DMS114 treated with DMSO at 0.1 percent for 48 hours (cell line): Measurements from ENCODE around the gene CDKAL1.
"Not testable (repeated sequence)": the region's sequence is repeated elsewhere in the genome, so short reads cannot be mapped to it uniquely, and the experiment has no call there.

Source experiments
- DNase-seq: peaks from one replicate; lab custom pipeline; 2025; ENCODE audit not compliant: unreplicated experiment; lab: John Stamatoyannopoulos, UW

The CDKAL1 gene

GRCh38 chr6:21222656-21223055, 688.4 kb downstream of the CDKAL1 start:
- DNase-seq = no peak

GRCh38 chr6:21225912-21226311, 691.7 kb downstream of the CDKAL1 start:
- no peak for DNase-seq

- DNase-seq = no peak
Measured at GRCh38 chr6:21227486-21227885, 693.2 kb downstream of the CDKAL1 start.

DNA sequence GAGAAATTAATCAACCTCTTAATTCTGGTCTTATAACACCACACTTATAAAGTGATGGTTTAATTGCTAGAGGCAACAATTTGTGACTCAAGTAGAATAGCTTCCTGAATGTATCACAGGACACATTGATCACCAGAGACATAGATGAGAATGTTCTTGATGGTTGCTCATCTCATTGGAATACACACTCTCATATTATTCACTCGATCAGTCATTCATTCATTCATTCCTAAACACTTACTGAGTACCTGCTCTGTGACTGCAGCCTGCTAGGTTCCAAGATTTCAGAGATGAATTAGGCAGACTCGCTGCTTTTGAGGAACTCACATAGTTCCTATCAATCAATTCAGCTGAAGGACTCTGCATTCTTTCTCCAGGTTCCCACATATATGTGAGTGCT, 694.2 kb downstream of the CDKAL1 start:
- DNase-seq = no peak

GRCh38 chr6:21228876-21229460, 694.7 kb downstream of the CDKAL1 start:
- no peak for DNase-seq

DNA sequence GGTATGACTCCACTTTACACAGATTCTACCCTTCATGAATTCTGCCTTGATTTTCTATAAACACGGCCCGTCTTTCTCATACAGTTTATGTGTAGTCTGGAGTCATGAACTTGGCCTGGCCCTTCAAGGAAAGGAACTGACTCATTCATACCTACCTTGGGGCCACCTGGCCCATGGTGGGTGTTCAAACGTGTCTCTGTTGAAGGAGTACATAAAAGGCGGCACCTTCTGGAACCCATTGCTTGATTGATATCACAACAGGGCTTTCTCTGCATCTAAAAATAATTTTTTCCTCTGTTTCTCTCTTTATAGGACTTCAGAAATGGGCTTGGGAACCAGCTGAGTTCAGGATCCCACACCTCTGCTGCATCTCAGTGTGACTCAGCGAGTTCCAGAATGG, 696.3 kb downstream of the CDKAL1 start:
- DNase-seq = no peak

- no peak for DNase-seq
Measured at GRCh38 chr6:21235162-21235561, 700.9 kb downstream of the CDKAL1 start.

GRCh38 chr6:21238208-21238607, 704.0 kb downstream of the CDKAL1 start:
- no peak for DNase-seq

DNA sequence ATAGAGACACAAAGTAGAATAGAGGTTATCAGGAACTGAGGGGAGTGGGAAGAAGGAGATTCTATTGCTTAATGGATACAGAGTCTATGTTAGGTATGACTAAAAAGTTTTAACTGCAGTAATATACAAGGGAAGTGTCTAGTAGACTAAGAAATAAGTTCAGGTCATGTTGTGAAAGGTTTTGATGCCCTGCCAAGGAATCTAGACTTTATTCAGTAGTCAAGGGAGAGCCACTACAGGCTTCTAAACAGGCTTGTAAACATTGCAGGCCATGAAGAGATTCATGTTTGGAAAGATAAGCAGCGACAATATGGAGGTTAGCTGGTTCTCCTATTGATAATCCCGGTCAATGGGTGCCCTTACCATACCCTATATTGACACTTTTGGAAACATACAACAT, 706.5 kb downstream of the CDKAL1 start:
- no peak for DNase-seq

DNA sequence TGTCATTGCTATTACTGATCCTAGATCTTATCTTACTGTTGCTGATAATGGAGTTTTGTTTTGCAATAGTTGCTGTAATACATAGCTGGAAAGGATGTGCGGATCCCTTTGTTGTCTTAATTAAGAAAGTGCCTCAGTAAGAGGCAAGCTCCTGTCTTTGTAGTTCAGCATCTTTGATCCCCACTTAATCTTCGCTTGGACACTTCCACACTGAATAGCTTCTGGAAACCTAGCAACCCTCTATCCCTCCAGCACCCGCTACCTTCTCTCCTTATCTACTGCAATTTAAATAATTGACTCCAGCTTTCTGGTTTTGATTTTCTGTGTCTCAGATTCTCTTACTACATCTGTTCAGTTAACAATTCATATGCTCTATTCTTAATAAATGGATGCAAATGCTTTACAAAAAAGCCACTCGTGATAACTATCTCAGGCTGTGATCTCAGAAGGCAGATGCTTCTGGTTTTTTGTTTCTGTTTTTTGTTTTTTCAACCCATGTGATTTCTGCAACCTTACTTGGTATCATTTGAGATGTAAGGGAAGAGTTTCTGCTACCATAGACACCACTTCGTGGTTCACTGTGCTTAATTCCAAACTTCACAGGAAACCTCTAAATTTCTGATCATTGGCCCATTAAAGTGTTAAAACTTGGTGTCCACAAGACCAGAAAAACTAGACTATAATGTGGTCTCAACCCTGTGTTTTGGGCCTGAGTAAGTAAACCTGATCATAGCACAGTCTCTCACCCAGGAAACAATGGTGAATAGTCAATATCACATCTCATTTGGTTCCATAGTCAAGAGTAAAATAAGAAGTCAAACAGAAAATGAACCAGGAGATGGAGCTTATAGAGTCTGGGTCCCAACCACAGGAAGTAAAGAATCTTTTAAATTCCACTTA, 707.2 kb downstream of the CDKAL1 start:
- DNase-seq = no peak

DNA sequence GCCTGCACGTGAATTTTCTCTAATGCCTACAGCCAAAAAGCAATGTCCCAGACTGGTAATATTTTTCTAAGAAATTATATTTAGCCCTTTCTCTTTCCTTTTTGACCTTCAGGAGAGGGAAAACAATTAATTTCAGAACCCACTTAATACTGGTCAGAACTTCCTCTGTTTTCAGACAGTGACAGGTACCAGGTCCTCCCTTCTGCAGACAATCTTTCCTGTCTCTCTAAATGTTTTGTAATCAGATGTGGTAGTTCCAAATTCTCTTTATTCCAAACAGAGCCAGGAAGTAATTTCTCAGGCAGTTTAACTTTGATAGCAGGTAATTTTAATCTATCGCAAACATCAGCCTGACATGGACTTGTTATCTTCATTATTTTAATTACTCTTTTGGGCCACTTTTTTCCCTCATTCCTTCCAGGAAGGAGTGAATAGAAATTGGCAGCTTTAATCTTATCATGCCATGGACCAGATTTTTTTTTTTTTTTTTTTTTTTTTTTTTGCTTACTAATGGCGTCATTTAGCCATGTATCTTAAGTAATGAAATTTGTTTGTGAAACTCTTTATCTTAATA, 710.7 kb downstream of the CDKAL1 start:
- DNase-seq = no peak

DNA sequence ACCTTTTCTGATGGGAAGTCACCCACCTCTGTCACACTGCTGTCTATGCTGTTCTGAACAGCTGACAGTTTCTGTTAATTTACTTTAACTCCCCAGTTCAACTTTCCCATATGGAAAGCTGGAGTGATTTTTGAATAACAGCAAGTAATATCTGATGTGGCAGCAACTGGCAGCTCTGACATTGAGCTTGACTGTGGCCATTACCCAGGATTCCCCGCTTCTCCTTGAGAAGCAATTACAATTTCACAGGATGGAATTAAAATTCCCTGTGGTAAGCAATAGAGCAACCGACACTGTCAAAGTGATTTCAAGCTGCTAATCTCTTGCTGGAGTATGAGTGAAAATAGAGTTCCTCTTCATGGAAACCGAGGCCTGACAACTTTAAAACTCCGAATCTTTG, 711.2 kb downstream of the CDKAL1 start:
- no peak for DNase-seq

- DNase-seq = no peak
Measured at GRCh38 chr6:21246075-21246474, 711.8 kb downstream of the CDKAL1 start.

DNA sequence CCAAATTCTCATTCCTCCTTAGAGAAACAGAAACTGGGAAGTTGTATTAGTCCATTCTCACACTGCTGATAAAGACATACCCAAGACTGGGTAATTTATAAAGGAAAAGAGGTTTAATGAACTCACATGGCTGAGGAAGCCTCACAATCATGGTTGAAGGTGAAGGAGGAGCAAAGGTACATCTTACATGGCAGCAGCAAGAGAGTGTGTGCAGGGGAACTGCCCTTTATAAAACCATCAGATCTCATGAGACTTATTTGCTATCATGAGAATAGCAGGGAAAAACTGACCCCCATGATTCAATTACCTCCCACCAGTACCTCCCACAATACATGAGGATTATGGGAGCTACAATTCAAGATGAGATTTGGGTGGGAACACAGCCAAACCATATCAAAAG, 720.2 kb downstream of the CDKAL1 start:
- DNase-seq = not testable (repeated sequence)

DNA sequence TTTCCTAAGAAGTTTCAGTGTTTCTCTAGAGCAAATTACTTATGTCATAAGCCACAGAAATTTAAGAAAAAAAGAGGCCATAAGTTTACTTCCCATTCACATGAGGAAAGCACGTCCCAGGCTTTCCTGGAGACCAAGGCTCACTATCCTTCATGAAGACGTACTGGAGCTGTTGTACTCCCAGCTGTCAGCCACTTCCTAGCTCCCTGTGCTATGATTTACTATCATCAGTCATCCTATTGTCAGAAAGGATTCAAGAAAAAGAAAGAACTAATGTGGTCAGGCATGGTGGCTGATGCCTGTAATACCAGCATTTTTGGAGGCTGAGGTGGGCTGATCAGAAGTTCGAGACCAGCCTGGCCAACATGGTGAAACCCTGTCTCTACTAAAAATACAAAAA, 721.9 kb downstream of the CDKAL1 start:
- no peak for DNase-seq

GRCh38 chr6:21257125-21257524, 722.9 kb downstream of the CDKAL1 start:
- DNase-seq = no peak

DNA sequence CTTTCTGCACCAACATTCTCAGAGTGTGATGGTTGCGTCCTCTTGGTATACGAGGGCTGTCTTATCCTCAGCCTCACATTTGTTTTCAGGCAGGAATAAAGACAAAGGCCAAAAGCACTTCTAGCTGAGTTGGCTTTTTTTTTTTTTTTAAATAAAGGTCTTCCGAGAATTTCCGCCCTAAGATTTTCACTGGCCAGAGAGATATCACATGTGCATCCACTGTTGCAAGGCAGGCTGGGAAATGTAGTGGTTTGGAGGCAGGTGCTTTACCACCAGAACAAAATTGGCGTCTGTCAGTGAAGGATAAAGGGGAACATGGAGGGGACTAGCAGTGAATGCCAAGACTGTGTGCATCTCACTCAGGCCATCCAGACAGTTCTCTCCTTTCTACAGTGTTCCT, 724.4 kb downstream of the CDKAL1 start:
- DNase-seq = no peak

DNA sequence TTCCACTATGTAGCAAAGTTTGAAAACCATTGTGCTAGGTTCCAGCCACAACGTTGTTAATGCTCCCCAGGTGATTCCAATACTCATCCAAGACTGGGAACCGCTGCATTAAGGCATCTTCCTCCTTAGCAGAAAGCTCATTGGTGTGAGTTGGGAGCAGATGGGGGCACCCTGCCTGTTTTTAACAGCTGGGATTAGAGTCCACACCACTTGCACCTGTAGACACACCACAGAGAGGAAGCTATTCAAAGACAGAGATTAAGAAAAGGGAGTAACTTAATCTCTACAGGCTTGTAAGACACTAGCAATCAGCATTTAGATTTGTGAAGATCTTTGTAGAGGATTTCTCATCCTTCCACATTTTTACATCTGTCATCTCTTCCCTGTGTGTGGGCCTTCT, 725.4 kb downstream of the CDKAL1 start:
- no peak for DNase-seq

DNA sequence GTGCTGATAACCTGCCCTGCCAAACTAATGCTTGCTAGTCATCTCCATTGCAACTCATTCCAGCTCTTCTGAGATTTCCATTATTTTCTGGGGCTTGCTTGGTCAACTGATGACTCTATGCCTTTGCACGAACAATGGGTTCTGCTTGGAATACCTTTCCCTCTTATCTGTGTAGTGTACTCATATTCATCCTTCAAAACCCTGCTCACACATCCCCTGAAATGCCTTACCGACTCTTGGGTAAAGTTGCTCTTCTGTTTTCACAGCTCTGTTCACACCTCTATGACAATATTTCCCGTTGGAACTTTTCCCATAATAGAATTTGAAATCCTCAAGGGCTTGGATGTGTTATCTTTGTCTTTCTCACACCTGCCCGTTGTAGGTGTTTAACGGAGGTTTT, 728.2 kb downstream of the CDKAL1 start:
- no peak for DNase-seq

GRCh38 chr6:21263531-21264287, 729.5 kb downstream of the CDKAL1 start:
- DNase-seq = no peak

- DNase-seq = no peak
Measured at GRCh38 chr6:21264288-21265033, 730.2 kb downstream of the CDKAL1 start.
